Stimulated activated CD4-positive, alpha-beta T cell treated with anti-CD3 and anti-CD28 coated beads, TNF-alpha, amount 100 ng/mL, for 4 hours (primary cell): Measurements from ENCODE around the gene BECN2.
A peak's percentile ranks its signal among the peaks of the same experiment; 100 is the strongest.
"Not testable (repeated sequence)": the region's sequence is repeated elsewhere in the genome, so short reads cannot be mapped to it uniquely, and the experiment has no call there.

Experiments used
- DNase-seq, 3 experiments: peaks; one replicate each; pipeline ENCODE4 v3.0.0-alpha.2; 2020; ENCODE audit warnings: low read depth in 3 of 3

Gene BECN2

DNA sequence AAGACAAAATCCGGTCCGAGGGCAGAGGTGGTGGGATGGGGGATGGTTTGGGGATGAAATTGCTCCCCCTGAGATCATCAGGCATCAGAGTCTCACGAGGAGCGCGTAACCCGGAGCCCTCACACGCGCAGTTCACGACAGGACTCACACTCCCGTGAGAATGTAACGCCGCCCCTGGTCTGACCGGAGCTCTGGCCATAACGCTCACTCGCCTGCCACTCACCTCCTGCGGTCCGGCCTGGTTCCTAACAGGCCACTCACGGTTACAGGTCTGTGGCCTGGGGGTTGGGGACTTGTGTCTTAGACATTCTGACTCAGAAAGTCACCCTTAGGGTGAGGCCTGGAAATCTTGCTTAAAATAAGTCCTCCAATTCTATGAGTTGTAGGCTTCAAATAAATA lies 21.5 kb downstream of the BECN2 start:
- no peak for DNase-seq

DNA sequence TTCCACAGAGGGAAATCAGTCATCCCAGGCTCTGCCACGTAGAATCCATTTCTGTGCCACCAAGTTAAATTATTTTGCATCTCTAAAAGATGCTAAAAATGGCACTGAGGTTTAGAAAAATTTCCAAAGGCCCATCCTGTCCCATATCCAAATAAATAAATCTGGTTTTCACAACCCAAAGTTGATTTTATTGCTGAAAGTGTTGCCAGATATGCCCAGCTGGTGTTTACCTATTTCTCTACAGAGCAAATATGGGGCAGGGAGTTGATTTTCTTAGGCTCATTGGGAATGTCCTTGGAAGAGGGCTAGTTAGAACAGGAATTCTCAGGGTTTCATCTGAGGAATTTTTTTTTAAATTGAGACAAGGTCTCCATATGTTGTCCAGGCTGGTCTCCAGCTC lies 22.4 kb downstream of the BECN2 start:
- DNase-seq, result no peak

DNA sequence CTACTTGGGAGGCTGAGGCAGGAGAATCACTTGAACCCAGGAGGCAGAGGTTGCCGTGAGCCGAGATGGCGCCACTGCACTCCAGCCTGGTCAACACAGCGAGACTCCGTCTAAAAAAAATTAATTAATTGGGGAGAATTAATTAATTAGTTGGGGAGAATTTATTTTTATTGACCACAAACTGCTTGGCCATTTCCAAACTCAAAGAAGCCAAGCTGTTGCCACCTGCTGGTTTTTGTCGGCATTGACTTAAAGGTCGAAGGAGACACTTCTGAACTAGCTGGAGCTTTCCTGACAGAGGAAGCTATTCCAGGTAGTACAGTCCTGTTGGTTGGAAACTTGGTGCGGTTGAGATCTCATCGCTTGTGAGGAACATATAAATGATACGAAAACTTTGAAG lies 28.2 kb downstream of the BECN2 start:
- DNase-seq, result no peak

DNA sequence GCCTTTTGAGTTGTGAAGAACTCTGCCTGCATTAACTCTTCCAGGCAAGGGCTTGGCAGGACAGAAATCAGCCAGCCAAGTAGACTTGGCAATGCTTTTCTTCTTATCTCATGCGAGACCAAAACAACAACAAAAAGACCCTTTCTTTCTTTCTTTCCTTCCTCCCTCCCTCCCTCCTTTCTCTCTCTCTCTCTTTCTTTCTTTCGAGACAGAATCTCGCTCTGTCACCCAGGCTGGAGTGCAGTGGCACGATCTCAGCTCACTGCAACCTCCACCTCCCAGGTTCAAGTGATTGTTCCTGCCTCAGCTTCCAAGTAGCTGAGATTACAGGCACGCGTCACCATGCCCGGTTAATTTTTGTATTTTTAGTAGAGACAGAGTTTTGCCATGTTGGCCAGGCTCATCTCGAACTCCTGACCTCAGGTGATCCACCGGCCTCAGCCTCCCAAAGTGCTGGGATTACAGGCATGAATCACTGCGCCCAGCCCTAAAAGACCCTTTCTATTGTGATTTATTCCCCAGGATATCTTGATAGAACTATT lies 30.9 kb downstream of the BECN2 start:
- DNase-seq, result not testable (repeated sequence)

DNA sequence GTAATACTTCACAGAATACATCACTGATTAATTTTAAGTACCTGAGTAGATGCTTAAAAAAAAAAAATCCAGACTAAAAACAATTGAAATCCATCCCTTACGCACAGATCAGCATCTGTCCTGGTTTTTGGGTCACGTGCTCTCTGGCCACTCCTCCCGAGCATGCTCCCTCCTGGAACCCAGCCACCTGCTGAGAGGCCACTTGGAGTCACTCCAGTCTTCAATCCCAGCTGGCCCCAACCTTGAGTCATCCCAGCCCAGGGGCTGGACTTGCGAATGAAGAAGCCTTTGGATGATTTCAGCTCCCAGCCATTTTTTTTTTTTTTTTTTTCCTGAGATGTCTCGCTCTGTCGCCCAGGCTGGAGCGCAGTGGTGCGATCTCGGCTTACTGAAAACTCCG lies 32.5 kb downstream of the BECN2 start:
- no peak for DNase-seq

DNA sequence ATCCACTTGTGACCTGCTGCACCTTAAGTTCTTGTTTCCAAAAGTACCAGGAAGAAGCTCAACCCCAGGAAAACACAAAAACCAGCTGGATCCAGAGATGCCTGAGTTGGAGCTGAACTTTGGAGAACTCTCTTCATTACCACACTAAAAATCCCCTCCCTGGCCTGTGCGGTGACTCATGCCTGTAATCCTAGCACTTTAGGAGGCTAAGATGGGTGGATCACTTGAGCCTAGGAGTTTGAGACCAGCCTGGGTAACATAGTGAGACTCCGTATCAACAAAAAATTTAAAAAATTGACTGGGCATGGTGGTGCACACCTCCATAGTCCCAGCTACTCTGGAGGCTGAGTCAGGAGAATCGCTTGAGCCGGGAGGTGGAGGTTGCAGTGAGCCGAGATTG lies 35.2 kb downstream of the BECN2 start:
- DNase-seq, result no peak

DNA sequence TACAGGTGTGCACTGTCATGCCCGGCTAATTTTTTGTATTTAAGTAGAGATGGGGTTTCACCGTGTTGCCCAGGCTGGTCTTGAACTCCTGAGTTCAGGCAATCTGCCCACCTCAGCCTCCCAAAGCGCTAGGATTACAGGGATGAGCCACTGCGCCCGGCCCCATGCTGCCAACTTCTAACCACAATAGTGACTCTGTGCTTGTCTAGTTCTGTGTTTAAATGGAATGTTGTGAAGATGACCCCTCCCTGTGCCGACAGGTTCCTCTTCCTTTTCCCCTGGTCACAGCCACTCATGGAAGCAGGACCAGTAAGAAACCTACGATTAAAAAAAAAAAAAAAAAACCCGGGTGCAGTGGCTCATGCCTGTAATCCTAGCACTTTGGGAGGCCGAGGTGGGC lies 36.6 kb downstream of the BECN2 start:
- no peak for DNase-seq

DNA sequence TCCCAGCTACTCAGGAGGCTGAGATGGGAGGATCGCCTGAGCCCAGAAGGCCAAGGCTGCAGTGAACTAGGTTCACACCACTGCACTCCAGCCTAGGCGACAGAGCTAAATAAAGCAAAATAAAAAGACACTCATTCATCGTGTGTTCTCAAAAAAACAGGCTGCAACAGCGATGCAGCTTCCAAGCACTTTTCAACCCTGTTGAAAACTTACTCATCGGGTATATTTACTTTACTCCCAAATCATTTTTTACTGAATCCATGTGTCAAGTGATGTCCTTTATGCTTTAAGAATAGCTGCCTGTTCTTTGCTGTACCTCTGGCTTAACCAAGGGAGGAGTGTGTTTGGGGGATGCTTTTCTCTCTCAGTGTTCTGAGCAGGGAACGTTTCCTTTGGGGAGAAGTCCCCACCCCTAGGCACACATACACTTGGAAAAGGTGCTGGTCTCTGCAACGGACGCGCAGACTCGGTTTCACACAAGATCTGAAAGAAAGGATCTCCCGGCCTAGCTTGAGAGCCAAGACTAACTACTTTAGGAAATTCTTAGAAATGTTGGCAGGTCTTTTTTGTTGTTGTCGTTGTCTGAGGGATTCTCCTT lies 39.9 kb downstream of the BECN2 start:
- DNase-seq, result no peak

DNA sequence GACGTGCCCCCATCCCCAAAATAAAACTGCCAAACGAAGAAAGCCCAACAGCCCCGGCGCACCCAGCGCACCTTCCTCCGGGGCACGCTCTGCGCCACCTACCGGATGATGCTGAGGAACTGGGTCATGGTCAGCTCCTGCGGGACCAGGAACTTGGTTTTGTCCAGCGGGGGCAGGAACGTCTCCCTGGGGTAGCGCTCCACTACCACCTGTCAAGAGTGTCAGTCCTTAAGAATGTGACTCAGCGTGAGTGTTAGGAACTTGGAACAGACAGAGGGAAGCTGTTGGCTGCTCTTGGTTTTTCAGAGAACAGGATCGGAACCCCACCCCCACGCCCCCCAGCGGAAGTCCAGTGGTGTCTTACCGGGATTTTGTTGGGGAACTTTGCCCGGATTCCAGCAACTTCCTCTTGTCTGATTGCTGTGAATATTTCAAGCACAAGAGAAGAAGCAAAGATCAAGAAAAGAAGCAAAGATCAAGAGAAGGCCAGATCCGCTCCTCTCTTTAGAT lies 40.9 kb downstream of the BECN2 start:
- DNase-seq, result peak; percentile 8 to 20 (median 12)

DNA sequence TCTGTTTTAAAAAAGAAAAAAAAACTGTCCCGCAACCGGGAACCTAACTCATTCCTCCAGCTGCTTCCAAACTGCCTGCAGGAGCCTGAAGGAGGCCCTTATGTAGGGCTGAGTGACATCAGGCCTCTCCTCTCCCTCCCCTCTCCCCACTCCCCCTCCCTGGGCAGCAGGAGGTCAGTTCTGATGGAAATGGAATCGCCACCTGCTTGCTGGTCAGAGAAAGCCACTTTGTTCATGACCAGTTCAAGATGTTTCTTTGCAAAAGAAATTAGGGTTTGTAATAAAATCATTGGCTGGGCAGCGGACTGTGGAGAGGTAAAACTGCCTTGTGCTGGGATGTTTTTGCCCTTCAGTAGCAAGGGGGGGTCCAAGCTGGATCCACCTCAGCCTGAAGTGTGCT lies 41.5 kb downstream of the BECN2 start, which contains the start of gene MAP1LC3C:
MAP1LC3C (minus strand) TSS at position 73 of the 400 bp plus-strand sequence. CDS start 90 bp downstream, outside the sequence.
- DNase-seq, result no peak

DNA sequence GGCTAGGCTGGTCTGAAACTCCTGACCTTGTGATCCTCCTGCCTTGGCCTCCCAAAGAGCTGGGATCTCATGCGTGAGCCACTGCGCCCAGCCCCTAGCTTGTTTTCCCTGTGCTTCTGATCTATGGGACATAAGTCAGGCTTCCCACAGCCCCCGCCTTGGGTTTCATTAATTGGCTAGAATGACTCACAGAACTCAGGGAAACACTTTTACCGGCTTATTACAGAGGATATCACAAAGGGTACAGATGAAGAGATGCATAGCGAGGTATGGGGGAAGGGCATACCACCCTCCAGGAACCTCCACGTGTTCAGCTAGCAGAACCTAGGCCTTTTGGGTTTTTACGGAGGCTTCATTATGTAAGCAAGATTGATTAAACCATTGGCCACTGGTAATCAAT lies 42.9 kb downstream of the BECN2 start:
- DNase-seq, result no peak

DNA sequence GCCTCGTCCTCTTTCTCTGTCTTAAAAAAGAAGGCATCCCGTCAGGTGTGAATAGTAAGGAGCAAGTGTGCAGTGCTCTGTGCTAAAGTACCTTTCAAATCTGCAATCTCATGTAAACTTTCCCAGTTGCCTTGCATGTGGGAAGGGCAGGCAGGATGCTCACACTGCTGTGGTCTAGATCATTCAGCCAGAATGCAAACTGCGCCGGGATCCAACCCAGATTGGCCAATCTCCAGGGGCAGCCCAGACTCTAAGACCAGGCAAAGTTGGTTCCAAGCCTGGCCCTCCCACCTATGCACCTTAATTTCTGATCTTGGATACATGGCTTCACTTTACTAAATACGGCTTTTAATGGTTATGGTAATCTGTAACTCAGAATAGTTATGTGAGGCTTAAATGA lies 44.5 kb downstream of the BECN2 start:
- no peak for DNase-seq

DNA sequence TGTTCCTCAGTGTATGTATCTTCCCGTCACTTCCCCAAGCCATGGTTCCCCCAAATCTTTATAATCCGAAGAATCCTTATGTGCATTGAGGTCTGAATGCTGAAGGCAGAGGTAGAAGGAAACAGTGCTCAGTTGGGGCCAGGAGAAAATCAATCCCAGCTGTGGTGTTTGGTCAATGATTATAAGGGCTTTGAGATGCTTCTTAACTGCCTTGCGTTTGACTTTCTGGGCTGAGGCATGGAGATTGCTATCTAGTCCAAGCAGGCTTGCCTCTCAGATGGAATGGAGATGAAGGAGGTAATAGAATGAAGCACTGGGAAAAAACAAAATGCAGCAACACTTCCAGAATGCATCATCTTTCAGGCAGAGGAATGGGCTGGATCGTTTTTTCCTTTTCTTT lies 44.9 kb downstream of the BECN2 start:
- DNase-seq, result no peak

DNA sequence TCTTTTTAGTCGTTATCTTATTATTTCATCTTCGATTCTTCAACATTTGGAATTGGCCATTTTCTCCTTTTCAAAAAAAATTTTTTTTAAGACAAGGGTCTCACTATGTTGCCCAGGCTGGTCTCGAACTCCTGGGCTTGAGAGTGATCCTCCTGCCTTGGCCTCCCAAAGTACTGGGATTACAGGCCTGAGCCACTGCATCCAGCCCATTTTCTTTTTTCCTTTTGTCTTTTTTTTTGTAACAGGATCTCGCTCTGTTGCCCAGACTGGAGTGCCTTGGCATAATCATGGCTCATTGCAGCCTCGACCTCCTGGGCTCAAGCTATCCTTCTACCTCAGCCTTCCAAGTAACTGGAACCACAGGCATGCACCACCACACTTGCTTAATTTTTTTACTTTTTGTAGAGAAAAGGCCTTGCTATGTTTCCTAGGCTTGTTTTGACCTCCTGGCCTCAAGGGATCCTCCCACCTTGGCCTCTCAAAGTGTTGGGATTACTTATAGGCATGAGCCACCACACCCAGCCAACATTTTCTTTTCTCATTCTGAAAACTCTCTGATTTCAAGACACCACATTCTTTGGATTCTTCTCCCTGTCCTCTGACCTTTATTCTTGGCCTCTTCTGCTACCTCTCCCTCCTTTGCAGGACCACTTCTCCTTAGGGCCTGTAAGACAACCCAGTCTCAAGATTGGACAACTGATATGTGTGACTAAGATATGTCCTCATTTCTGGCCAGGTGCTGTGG lies 47.4 kb downstream of the BECN2 start:
- DNase-seq, result no peak

DNA sequence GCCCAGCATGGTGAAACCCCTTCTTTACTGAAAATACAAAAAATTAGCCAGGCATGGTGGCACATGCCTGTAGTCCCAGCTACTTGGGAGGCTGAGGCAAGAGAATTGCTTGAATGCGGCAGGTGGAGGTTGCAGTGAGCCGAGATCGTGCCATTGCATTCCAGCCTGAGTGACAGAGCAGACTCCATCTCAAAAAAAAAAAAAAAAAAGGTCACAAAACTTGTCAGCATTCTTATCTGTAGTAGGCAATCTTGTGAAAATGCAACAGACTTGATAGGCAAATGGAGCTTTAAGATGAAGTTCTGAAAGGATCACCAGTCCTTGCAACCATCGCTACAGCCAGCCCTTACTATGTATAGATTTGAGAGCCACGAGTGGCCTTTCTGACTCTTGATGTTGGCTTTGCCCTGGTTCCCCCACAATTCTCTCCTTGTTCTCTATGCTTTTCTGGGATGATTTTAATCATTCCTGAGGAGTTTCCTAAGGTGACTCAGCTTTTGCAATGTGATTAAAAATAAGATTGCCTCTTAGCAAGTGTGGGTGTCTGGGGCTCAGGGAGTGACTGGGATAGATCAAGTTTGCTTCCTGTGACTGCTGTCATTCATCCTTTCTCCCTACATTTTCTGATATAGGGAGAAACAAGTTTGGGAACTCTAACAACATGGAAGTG lies 48.4 kb downstream of the BECN2 start:
- DNase-seq, result no peak

DNA sequence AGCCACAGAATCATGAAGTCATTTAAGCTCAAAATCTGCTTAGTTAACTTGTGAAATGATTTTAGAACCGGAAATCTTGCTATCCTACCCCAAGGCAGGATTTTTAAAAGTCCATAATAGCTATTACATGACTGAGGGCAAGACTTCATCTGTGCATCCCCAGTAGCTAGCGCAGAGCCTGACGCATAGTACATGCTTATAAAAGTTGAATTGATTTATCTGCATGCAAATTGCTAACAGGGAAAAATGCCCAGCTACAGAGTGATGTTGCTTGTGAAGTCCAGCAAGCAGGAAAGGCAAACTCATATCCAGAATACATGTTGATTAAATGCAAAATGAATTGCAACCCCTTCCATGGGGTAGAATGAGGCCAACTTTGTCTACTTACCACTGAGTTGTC lies 49.4 kb downstream of the BECN2 start:
- no peak for DNase-seq
